RWPE1 (cell line): ENCODE results near the gene TMEM31.

Experiments
- CTCF ChIA-PET: fragments of 350-600 bp; sonication (Branson Sonifier 250); formaldehyde crosslinking; extraction: SDS; loops from one replicate; lab custom pipeline; 2021; lab: Yijun Ruan, JAX
- POLR2A ChIA-PET: fragments of 400-600 bp; formaldehyde crosslinking; extraction: SDS; loops from one replicate; lab custom pipeline; 2020; ENCODE audit warnings: antibody characterized with exemption; ENCODE audit not compliant: low non-redundant PET; lab: Yijun Ruan, JAX
- DNase-seq: peaks from one replicate; pipeline ENCODE4 v3.0.0; 2012; ENCODE audit warnings: low spot score
- H3K27ac ChIP-seq: fragments of 450-650 bp; 2 replicates; pipeline ENCODE4 v1.5.1; 2017
- CTCF ChIP-seq: fragments of 450-650 bp; conservative IDR thresholded peaks from 2 replicates; pipeline ENCODE4 v1.5.1; 2017; ENCODE audit warnings: low read depth, mild to moderate bottlenecking

TMEM31 gene

GRCh38 chrX:103678199-103678993, 32.3 kb upstream of the TMEM31 start:
- POLR2A ChIA-PET: no interaction called here
- CTCF ChIA-PET: no interaction called here
- no peak for TF ChIP-seq CTCF
- DNase-seq: no peak
- H3K27ac ChIP-seq: no peak overlapping the region

DNA sequence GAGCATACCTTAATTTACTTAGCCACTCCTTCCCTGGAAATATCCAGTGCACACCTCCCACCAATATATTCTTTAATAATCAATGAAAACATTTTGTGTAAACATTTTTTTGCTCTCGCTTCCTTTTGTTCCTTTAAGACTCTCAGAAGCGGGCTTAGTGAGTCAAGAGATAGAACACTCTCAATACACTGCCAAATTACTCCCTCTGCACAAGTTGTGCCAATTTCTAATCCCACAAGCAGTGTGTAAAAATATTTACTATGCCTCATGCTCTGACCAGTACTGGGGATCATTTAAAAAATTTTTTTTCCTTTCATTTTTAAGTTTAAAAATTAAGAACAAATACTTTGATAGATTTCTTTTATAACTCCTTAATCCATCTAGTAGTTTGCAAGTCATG, 29.3 kb upstream of the TMEM31 start:
- DNase-seq: no peak
- CTCF ChIA-PET: no interaction called here
- no peak for TF ChIP-seq CTCF
- POLR2A ChIA-PET: no interaction called here
- no peak overlapping the region for H3K27ac ChIP-seq

- TF ChIP-seq CTCF: no peak
- DNase-seq: no peak
- ChIA-PET POLR2A (no interaction called here), CTCF (interaction anchor here (0.6 kb wide), 1 partner anchor 107 kb away, joined by 3 read pairs; no protein-coding TSS in a partner anchor)
- H3K27ac ChIP-seq: no peak overlapping the region
Observed at GRCh38 chrX:103685396-103685795, 25.3 kb upstream of the TMEM31 start.

DNA sequence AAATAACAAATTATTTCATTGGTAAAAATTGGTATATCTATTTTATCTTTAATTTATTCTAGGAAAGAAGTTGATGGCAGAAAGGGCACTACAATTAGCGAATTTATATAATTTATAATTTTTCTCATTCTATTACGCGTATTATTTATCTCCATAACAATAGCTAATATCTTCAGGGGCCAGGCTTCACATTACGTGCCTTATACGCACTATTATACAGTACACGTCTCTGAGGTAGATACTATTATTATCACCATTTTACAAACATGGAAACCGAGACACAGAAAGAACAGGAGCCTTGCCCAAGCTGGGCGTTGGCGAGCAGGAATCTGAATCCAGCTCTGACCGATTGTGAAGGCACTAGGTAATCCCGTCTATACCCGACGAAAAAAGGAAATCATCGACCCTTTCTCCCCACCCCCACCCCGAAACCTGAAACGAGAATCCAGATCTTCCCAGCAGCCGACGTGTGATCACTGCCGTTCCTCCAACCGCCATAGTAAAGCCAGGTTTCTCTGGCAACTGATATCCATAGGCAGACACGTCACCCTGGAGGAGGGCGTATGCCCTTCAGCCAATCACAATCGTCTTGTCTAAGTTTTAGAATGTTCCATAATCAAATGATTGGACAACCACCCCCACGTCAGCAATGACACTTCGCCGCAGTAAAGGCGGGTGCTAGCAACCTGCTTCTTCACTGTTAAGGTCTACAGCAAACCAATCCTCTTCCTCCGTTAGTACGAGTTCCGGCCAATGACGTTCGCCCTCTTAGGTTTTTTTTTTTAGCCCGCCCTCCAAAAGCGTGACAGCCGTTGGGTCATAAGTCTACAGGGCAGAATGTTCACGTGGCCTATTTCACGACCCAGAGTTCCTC, 24.3 kb upstream of the TMEM31 start, which contains the start of gene MORF4L2:
Gene MORF4L2 (minus strand): TSS at position 501 of the 874 bp plus-strand sequence. CDS start 9,672 bp downstream, outside the sequence.
- peak within 1 kb of the TSS; percentile 93 for H3K27ac ChIP-seq
- POLR2A ChIA-PET: interaction anchor here (0.7 kb wide), 2 partner anchors 103 to 107 kb away, joined by 3 to 4 read pairs; no protein-coding TSS in a partner anchor
- peak; percentile 91 for DNase-seq
- no peak for TF ChIP-seq CTCF
- CTCF ChIA-PET: interaction anchor here (0.6 to 0.7 kb wide), 4 partner anchors 106 to 241 kb away, joined by 3 read pairs; no protein-coding TSS in a partner anchor

DNA sequence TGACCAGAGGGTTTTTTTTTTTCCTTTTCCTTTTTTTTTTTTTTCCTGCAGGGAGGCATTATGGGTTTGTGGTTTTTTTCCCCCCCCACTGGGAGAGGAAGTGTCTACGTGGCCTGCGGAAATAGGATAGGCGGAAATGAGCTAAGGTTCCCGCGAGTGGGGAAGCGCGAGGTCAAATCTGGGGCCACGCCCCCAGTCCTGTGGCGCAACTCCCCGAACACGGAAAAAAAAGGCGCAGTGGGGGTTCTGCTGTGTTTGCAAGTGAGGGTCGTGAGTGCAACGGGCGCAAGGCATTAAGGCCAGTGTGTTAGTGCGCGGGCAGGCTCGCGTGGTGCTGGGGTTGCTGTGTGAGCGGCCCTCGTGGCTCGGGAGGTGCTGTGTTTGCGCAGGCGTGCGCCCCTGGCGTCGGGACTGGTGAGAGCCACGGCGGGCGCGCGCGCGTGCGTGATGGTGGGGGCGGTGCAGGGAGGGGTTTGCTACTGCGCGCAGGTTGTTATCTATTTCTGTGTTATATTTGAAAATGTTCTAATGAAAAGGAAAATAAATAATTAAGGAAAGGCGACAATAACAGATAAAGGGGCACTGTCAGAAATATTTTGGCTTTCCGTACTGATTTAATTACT, 23.5 kb upstream of the TMEM31 start:
- ChIA-PET POLR2A (interaction anchor here (0.7 kb wide), 2 partner anchors 103 to 106 kb away, joined by 3 to 4 read pairs; no protein-coding TSS in a partner anchor), CTCF (interaction anchor here (0.6 to 0.7 kb wide), 3 partner anchors 122 to 241 kb away, joined by 3 read pairs; no protein-coding TSS in a partner anchor)
- H3K27ac ChIP-seq: peak overlapping the region; percentile 93
- no peak for TF ChIP-seq CTCF
- peak; percentile 46 for DNase-seq
